GM20000 (cell line): ENCODE measurements around the gene EIF4A3.

Experiments used
- DNase-seq: peaks from one replicate; pipeline ENCODE4 v3.0.0; 2012; ENCODE audit warnings: low spot score
- TF ChIP-seq, protein P1 (sequence below): IDR thresholded peaks from 2 replicates; pipeline ENCODE4 v1.5.1; 2012; ENCODE audit warnings: mild to moderate bottlenecking, control low read depth; ENCODE audit errors: extremely low read depth, missing control alignments

The EIF4A3 gene

DNA sequence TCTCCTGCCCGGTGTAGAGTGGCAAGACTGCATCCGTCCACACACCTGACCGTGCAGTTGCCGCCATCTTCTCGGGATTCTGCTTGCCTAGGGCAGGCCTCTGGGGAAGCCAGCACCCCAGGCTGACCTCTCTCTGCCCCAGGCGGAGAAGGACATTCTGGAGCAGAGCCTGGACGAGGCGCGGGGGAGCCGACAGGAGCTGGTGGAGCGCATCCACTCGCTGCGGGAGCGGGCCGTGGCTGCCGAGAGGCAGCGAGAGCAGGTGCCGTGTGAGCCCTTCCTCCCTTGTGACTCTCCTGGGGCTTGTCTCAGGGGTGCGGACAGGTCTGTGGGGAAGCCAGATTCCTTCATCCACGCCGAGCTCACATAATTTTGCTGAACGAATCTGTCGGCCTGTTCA, 42.7 kb upstream of the EIF4A3 start:
- TF ChIP-seq, protein P1, sequence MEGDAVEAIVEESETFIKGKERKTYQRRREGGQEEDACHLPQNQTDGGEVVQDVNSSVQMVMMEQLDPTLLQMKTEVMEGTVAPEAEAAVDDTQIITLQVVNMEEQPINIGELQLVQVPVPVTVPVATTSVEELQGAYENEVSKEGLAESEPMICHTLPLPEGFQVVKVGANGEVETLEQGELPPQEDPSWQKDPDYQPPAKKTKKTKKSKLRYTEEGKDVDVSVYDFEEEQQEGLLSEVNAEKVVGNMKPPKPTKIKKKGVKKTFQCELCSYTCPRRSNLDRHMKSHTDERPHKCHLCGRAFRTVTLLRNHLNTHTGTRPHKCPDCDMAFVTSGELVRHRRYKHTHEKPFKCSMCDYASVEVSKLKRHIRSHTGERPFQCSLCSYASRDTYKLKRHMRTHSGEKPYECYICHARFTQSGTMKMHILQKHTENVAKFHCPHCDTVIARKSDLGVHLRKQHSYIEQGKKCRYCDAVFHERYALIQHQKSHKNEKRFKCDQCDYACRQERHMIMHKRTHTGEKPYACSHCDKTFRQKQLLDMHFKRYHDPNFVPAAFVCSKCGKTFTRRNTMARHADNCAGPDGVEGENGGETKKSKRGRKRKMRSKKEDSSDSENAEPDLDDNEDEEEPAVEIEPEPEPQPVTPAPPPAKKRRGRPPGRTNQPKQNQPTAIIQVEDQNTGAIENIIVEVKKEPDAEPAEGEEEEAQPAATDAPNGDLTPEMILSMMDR, result no peak
- DNase-seq, result no peak

GRCh38 chr17:80187515-80187941, 40.6 kb upstream of the EIF4A3 start:
- no peak for DNase-seq
- TF ChIP-seq, protein P1, result no peak

DNA sequence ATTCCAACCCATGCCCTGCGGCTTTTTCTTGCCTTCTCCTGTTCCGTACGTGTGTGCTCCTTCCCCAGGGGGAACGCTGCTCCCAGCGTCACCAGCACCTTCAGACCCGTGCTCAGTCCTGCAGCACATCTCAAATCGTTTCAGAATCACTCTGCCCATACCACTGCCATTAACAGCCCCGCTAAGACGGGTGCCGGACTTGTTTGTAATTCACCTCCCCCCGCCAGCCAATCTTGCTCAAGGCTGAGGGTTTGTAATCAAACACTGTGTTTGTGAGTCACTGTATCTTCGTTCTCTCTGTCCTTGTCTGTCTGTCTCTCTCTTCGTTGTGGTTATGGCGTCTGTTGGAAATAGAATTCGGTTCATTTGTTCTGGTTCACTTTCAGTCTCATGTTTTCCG, 40.2 kb upstream of the EIF4A3 start:
- no peak for DNase-seq
- TF ChIP-seq, protein P1, result no peak

- TF ChIP-seq, protein P1, result no peak
- no peak for DNase-seq
These were observed 39.0 kb upstream of the EIF4A3 start for GRCh38 chr17:80185968-80186367.

- TF ChIP-seq, protein P1, result no peak
- no peak for DNase-seq
These were observed 37.4 kb upstream of the EIF4A3 start for GRCh38 chr17:80184423-80184714.

DNA sequence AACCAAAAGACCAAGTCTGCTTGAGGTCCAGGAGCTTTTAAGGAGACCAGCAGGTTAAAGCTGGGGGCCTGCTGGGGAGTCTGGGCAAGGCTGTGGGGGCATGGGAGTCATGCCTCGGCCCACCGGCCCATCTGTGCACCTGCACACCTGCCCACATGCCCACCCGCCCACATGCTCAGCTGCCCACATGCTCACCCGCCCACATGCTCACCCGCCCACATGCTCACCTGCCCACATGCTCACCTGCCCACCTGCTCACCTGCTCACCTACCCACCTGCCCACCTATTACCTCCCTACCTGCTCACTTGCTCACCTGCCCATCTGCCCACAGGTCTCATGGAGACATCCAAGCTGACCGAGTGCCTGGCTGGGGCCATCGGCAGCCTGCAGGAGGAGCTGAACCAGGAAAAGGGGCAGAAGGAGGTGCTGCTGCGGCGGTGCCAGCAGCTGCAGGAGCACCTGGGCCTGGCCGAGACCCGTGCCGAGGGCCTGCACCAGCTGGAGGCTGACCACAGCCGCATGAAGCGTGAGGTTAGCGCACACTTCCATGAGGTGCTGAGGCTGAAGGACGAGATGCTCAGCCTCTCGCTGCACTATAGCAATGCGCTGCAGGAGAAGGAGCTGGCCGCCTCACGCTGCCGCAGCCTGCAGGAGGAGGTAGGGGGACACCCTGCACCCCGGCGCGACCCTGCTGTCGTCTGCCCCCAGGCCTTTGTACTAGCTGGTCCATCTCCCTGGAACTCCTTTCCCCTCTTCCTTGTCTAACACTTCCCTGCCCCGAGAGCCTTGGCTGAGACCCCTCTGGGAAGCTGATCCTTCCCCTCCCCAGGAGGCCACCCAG, 36.9 kb upstream of the EIF4A3 start:
- TF ChIP-seq, protein P1, result no peak
- no peak for DNase-seq

DNA sequence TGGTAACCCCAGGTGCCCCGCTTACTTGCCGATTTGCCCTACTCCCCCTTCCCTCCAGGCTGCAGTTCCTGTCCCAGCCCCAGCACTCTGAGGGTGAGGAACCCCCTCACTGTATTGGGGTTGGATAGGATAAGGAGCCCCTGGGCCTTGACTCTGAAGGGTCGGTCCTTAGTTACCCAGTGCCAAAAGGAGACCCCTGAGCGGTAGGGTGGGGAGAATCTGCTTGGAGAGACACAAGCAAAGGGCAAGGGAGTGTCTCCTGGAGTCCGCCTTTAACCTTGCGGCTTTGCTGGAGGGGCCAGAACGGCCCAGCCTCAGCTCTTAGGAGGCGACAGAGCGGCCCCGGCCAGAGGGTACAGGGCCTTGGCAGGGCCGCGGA, 35.9 kb upstream of the EIF4A3 start:
- DNase-seq, result no peak
- TF ChIP-seq, protein P1, result no peak
